ES-I3 (cell line): Measurements from ENCODE around the gene SYDE1.

Source experiments
- H3K36me3 ChIP-seq: 2 replicates; pipeline ENCODE4 v1.6.1; 2013; ENCODE audit warnings: mild to moderate bottlenecking, low read length, control low read depth, moderate library complexity; ENCODE audit not compliant: insufficient read depth
- H3K4me1 ChIP-seq: 2 replicates; pipeline ENCODE4 v1.6.1; 2013; ENCODE audit warnings: mild to moderate bottlenecking, control low read depth, low read length; ENCODE audit not compliant: insufficient read depth
- H3K9ac ChIP-seq: 2 replicates; pipeline ENCODE4 v1.6.1; 2013; ENCODE audit warnings: low read depth, mild to moderate bottlenecking, low read length, moderate library complexity
- H3K9me3 ChIP-seq: 2 replicates; pipeline ENCODE4 v1.6.1; 2013; ENCODE audit warnings: mild to moderate bottlenecking, low read length, moderate library complexity; ENCODE audit not compliant: control insufficient read depth, insufficient read depth

The SYDE1 gene

DNA sequence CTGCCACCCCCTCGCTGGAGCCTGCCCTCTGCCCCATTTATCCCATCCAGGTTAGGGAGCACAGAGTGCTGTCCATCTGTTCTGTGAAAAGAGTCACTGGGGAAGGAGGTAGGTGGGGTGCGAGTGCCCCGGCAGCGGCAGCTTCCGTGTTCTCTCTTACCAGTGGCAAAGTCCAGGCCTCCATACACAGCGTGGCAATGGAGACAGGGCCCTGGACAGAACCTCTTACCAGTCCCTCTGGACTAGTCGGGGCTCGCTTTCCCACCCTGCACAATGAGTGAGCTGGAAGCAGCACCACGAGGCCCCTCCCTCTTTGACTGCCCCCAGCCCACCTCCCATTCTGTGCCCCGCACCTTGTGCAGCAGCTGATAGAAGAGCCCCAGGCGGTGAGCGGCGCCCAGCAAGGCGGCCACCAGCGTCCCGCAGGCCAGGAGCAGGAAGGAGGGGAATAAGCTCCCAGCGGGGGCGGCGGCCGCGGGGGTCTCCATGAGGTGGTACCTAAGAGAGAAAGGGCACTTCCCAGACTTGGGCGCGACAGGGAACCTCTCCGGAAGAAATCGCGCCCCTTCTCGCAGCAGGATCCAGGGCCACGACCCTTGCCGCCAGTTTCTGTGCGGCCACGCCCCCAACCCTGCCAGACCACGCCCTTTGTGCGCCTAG is 17.5 kb downstream of the SYDE1 start:
- no peaks in the 10 kb centered on the region for H3K36me3 ChIP-seq
- peak overlapping the region; percentile 81 for H3K9ac ChIP-seq
- H3K9me3 ChIP-seq, result no peaks in the 10 kb centered on the region
- H3K4me1 ChIP-seq, result peaks cover 8% of the 10 kb centered on the region; the same call in 1 of the 2 replicates

DNA sequence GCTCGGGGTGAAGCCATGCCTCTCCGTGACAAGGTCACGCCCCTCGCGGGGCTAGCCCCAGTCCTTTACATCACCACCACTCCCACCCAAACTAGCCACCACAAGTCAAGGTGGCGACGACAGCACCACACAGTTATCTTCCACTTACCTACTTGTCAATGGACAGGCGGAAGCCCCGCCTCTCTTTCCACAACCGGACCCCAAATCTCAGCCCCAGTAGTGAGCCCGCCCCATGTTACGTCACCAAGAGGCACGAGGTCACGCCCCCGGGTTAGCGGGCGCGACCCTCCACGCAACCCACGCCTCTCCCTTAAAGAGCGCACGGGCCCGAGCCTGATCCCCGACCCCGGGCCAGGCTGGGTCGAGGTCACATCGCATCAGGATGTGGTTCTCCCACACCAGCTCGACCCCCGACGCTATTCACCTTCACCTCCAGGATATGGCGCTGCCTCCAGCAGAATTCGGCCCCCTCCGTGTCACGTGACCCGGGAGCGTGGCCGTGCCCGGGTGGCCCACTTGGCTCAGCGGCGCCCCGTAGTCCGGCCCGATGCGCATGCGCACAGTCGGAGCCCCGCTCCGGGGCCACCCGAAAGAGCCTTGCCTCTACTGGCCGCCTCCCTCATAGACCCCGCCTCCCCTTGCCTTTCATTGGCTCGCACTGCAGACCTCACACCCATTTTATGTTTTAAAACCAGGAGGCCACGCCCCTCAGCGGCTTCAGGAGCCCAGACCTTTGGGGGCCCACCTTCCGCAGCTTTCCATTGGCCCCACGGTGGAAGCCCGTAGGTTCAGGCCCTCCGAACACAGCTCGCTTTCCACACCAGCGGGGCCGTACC is 18.2 kb downstream of the SYDE1 start:
- no peaks in the 10 kb centered on the region for H3K36me3 ChIP-seq
- H3K4me1 ChIP-seq, result peaks cover 13% of the 10 kb centered on the region
- H3K9me3 ChIP-seq, result no peaks in the 10 kb centered on the region
- peak overlapping the region; percentile 81 for H3K9ac ChIP-seq

DNA sequence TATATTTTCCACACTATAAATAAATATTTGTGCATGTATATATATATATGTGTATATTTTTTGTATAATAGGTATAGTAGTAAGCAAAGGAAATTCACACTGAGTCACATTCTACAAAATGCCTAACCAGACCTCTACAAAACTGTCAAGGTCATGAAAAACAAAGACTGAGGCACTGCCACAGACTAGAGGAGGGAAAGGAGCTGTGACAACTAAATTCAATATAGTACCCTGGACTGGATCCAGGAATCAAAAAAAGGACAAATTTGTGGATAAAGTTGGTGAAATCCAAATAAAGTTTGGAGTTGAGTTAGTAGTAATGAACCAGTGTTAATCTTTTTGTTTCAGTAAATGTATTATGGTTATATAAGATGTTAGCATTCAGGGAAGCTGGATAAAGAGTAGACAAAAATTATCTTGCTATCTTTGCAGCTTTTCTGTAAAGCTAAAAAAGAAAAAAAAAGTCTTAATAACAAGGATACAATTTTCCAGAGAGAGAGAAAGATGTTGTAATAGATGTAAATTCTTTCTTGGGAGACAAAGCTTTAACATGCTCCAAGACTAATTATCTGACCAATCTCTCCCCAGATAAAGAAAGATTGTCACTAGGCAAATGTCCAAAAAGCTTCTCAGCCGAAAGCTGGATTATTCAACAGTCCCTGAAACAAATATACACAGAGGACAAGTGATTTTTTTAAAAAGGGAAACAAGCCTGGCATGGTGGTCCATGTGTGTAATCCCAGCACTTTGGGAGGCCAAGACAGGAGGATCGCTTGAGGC is 19.1 kb downstream of the SYDE1 start:
- H3K36me3 ChIP-seq, result no peaks in the 10 kb centered on the region
- no peaks in the 10 kb centered on the region for H3K9me3 ChIP-seq
- H3K9ac ChIP-seq, result peak overlapping the region; percentile 44
- H3K4me1 ChIP-seq, result peaks cover 13% of the 10 kb centered on the region

GRCh38 chr19:15128162-15128770 is 21.1 kb downstream of the SYDE1 start:
- no peak overlapping the region for H3K9ac ChIP-seq
- peaks cover 13% of the 10 kb centered on the region for H3K4me1 ChIP-seq
- H3K36me3 ChIP-seq, result no peaks in the 10 kb centered on the region
- no peaks in the 10 kb centered on the region for H3K9me3 ChIP-seq

DNA sequence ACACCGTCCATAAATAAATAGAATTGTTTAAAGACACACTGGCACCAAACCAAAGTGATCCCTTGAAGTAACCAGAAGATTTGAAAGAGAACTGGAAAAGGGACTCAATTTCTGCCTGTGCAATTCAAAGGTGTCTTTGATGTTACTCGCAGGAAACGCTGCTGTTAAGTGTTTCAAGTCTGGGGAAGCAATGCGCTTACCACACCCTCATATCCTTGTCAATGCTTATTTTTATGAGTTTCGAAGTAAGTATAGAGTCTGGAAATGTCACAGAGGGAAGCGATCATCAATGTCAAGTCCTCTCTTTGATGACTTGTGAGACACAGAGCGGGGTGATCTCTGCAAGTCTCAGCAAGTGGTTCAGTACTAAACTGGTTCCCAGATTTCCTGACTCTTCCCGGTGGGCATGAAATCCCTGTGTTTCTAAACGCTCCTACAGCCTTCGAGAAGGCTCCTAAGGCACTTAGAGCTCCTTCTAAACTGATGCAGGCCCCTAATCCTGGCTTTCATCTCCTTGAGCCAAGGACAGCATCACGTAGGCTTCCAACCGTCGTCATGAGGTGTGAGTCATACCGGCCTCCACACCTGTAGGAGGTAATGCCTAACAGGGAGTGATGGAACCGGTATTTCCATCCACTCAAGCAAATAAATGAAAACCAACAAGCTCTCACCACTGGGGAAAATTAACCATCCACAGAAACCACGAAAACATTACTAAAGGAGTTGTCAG is 22.8 kb downstream of the SYDE1 start:
- Histone ChIP-seq H3K4me1 (peaks cover 8% of the 10 kb centered on the region), H3K36me3 (no peaks in the 10 kb centered on the region), H3K9me3 (no peaks in the 10 kb centered on the region), H3K9ac (no peak overlapping the region)

- Histone ChIP-seq H3K9ac (no peak overlapping the region), H3K9me3 (no peaks in the 10 kb centered on the region; the same call in 1 of the 2 replicates), H3K36me3 (no peaks in the 10 kb centered on the region)
Measured at GRCh38 chr19:15136234-15136954, 29.2 kb downstream of the SYDE1 start.

DNA sequence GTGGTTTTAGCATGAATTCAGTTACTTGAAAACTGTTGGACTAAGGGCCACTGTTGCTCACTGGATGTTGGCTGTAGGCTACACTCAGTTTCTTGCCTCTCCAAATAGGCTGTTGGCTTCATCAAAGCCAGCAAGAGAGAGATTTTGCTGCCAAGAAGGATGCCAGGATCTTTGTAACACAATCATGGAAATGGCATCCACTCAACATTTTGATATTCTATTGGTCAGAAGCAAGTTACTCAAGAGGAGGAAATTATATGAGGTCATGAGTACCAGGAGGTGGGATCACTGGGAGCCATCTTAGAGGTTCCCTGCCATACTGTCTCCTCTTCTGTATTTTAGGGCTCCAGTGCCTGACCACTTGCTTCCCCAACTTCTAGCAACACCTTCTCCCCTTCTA is 30.6 kb downstream of the SYDE1 start:
- no peaks in the 10 kb centered on the region for H3K4me1 ChIP-seq
- no peak overlapping the region for H3K9ac ChIP-seq
- no peaks in the 10 kb centered on the region; the same call in 1 of the 2 replicates for H3K9me3 ChIP-seq
- H3K36me3 ChIP-seq, result no peaks in the 10 kb centered on the region

More at GRCh38 chr19:15136234-15136954, 29.2 kb downstream of the SYDE1 start:
- H3K4me1 ChIP-seq, result no peaks in the 10 kb centered on the region

DNA sequence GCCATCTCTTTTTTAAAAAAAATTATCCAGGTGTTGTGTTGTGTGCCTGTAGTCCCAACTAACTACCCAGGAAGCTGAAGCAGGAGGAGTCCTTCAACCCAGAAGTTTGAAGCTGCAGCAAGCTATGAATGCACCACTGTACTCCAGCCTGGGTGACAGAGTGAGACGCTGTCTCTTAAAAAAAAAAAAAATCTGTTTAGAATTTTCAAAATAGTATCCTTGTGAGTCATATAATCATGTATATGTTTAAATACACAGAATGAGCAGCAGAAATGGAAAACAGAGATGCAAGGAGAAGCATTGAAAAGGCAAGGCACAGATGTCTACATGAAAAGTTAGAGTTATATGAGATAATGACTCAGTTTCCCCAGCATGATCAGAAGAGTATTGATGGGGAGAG is 31.2 kb downstream of the SYDE1 start:
- Histone ChIP-seq H3K36me3 (no peaks in the 10 kb centered on the region), H3K4me1 (no peaks in the 10 kb centered on the region), H3K9ac (no peak overlapping the region), H3K9me3 (no peaks in the 10 kb centered on the region; the same call in none of the 2 replicates)

- Histone ChIP-seq H3K9ac (no peak overlapping the region), H3K9me3 (no peaks in the 10 kb centered on the region; the same call in none of the 2 replicates), H3K36me3 (no peaks in the 10 kb centered on the region), H3K4me1 (no peaks in the 10 kb centered on the region)
Measured at GRCh38 chr19:15141143-15141542, 33.9 kb downstream of the SYDE1 start.

DNA sequence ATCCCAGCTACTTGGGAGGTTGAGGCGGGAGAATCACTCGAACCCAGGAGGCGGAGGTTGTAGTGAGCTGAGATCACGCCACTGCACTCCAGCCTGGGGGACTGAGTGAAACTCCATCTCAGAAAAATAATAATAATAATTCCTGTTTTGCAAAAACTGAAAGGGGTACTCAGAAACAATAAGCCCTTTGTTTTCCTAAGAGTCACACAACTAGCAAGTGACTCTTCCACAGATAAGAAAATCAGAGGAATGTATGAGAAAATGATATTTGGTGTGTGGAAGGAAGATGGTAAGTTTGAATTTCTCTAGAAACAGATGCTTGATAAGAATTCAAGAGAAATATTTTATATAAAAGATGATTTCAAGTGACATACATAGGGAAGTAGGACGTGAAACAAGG is 35.1 kb downstream of the SYDE1 start:
- H3K9me3 ChIP-seq, result no peaks in the 10 kb centered on the region; the same call in none of the 2 replicates
- no peaks in the 10 kb centered on the region for H3K4me1 ChIP-seq
- no peaks in the 10 kb centered on the region for H3K36me3 ChIP-seq
- H3K9ac ChIP-seq, result no peak overlapping the region

DNA sequence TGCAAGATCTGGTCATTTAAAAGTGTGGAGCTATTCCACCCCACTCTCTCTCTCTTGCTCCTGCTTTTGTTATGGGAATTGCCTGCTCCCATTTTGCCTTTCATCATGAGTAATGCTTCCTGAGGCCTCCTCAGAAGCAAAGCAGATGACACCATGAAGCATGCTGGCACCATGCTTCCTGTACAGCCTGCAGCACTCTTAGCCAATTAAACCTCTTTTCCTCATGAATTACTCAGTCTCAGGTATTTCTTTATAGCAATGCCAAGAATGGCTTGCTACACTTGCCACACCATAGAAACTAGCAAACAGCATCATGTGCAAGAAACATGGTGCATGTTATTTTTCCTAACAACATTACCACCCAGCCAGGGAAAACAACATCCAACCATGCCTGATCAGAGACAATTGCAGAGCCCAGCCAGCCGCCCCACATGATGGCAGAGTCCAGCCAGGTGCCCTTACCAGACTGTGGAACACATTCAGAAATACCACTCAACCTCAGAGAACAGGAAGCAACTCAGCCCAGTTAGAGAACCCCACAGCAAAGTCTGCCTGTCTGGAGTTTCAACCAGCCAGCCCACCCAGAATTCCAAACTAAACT is 36.9 kb downstream of the SYDE1 start:
- Histone ChIP-seq H3K9me3 (no peaks in the 10 kb centered on the region; the same call in none of the 2 replicates), H3K4me1 (no peaks in the 10 kb centered on the region), H3K9ac (no peak overlapping the region), H3K36me3 (no peaks in the 10 kb centered on the region)

DNA sequence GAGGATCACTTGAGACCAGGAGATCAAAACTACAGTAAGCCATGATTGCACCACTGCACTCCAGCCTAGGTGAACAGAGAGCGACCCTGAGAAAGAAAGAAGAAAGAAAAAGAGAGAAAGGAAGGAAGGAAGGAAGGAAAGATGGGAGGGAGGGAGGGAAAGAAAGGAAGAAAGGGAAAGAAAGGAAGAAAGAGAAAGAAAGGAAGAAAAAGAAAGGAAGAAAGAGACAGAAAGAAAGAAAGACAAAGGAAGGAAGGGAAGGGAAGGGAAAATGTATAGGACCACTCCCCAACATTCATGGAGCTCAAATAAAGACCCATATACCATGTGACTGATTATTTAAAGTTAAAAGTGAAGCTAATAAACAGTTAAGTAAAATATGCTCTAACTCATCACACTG is 39.9 kb downstream of the SYDE1 start:
- Histone ChIP-seq H3K9me3 (no peaks in the 10 kb centered on the region; the same call in none of the 2 replicates), H3K36me3 (no peaks in the 10 kb centered on the region), H3K9ac (no peak overlapping the region), H3K4me1 (no peaks in the 10 kb centered on the region)

DNA sequence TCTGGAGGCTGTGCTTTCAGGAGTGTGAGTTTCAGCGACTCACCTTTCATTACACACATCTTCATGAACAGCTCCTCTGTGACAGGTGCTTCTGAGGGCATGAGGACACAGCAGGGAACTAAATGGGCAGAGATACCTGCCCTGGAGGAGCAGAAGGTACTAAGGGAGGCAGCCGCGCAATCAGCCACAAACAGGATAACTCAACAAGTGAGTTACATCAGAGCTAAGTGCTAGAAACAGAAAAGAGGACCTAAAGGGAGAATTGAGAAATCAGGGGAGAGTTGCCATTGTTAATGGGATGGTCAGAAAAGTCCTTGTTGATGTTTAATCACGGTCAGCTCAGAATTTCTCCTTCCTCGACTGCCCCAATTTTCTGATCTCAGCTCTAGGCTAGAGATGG is 42.5 kb downstream of the SYDE1 start:
- Histone ChIP-seq H3K4me1 (no peaks in the 10 kb centered on the region), H3K9ac (no peak overlapping the region), H3K9me3 (no peaks in the 10 kb centered on the region; the same call in 1 of the 2 replicates), H3K36me3 (no peaks in the 10 kb centered on the region)
